GM21737 (cell line): ENCODE measurements around the gene ZKSCAN5.
"Not testable (repeated sequence)": the region's sequence is repeated elsewhere in the genome, so short reads cannot be mapped to it uniquely, and the experiment has no call there.

Experiments used
- ATAC-seq: cut with Tn5 transposase; IDR thresholded peaks from one replicate; pipeline ENCODE4 v1.9.1; 2021; ENCODE audit warnings: mild to moderate bottlenecking, moderate library complexity; ENCODE audit not compliant: unreplicated experiment

The ZKSCAN5 gene

DNA sequence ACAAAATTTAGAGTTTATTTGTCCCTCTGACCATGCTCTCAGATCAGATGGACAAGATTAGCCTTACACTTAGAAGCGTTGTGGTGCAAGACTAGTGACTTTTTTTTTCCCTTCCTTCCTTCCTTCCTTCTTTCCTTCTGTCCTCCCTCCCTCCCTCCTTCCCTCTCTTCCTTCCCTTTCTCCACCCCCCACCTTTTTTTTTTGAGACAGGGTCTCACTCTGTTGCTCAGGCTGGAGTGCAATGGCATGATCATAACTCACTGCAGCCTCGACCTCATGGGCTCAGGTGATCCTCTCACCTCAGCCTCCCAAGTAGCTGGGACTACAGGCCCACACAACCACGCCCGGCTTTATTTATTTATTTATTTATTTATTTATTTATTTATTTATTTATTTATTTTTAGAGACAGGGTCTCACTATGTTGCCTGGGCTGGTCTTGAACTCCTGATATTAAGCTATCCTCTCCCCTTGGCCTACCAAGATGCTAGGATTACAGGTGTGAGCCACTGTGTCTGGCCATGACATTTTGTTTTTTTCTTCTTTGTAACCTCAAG is 76.4 kb downstream of the ZKSCAN5 start:
- ATAC-seq: not testable (repeated sequence)
